IPS-20b (cell line): ENCODE results near the gene CDH13.

Source experiments
- H3K27ac ChIP-seq: one replicate; pipeline ENCODE4 v1.5.1; 2013; ENCODE audit warnings: low read length
- H3K27me3 ChIP-seq: 2 replicates; pipeline ENCODE4 v1.6.1; 2013; ENCODE audit warnings: mild to moderate bottlenecking, low read length, inconsistent platforms; ENCODE audit not compliant: insufficient read depth
- H3K36me3 ChIP-seq: 2 replicates; pipeline ENCODE4 v1.6.1; 2013; ENCODE audit warnings: low read depth, mild to moderate bottlenecking, inconsistent platforms, low read length, moderate library complexity; ENCODE audit not compliant: insufficient read depth
- H3K4me1 ChIP-seq: 2 replicates; pipeline ENCODE4 v1.6.1; 2013; ENCODE audit warnings: mild to moderate bottlenecking, control low read depth, inconsistent platforms, low read length, moderate library complexity; ENCODE audit not compliant: insufficient read depth
- H3K4me3 ChIP-seq: 2 replicates; pipeline ENCODE4 v1.5.1; 2013; ENCODE audit warnings: mild to moderate bottlenecking, low read length, inconsistent platforms
- H3K9ac ChIP-seq: 2 replicates; pipeline ENCODE4 v1.6.1; 2013; ENCODE audit warnings: low read depth, mild to moderate bottlenecking, inconsistent platforms, low read length, moderate library complexity
- H3K9me3 ChIP-seq: 2 replicates; pipeline ENCODE4 v1.6.1; 2013; ENCODE audit warnings: mild to moderate bottlenecking, low read depth, low read length, inconsistent platforms; ENCODE audit not compliant: insufficient read depth

CDH13 gene

GRCh38 chr16:82773018-82773417 lies 146.2 kb downstream of the CDH13 start:
- Histone ChIP-seq H3K36me3 (no peaks in the 10 kb centered on the region), H3K4me3 (no peak overlapping the region), H3K9ac (no peak overlapping the region), H3K27me3 (no peaks in the 10 kb centered on the region), H3K4me1 (no peaks in the 10 kb centered on the region), H3K9me3 (no peaks in the 10 kb centered on the region), H3K27ac (no peak overlapping the region)

DNA sequence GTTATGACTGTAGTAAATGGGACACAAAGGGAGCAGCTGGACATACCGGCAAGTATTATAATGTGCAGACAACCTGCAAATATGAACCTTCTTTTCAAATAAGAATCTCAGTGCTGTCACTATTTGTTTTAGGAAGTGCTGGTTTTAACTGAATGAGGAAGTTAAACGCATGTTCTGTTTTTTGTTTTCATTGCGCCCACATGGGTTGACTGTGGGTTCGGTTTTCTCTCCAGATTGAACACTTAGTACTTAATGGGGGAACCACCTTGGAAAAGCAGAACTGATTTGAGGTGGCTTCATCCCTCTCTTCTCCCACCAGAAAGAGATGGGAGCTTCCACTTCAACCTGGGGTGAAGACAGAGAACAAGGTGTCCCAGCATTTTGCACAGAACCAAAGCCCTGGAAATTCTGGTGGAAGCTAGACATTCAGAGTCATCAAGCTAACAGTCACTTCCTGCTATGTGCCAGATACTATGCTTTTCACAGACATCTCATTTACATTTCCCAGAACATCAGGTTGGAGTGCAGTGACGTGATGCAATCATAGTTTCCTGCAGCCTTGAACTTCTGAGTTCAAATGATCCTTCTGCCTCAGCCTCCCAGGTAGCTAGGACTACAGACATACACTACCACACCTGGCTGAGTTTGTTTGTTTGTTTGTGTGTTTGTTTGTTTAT lies 149.8 kb downstream of the CDH13 start:
- H3K36me3 ChIP-seq: no peaks in the 10 kb centered on the region
- H3K4me3 ChIP-seq: no peak overlapping the region
- no peak overlapping the region for H3K9ac ChIP-seq
- no peaks in the 10 kb centered on the region for H3K9me3 ChIP-seq
- H3K27me3 ChIP-seq: no peaks in the 10 kb centered on the region
- H3K27ac ChIP-seq: no peak overlapping the region
- peaks cover 3% of the 10 kb centered on the region; the same call in 1 of the 2 replicates for H3K4me1 ChIP-seq

GRCh38 chr16:82782715-82783251 lies 156.0 kb downstream of the CDH13 start:
- Histone ChIP-seq H3K9ac (peak overlapping the region; percentile 50; the same call in 1 of the 2 replicates), H3K4me1 (peaks cover 16% of the 10 kb centered on the region; the same call in 1 of the 2 replicates), H3K27ac (no peak overlapping the region), H3K27me3 (no peaks in the 10 kb centered on the region), H3K36me3 (no peaks in the 10 kb centered on the region), H3K9me3 (no peaks in the 10 kb centered on the region), H3K4me3 (peak overlapping the region; percentile 10; the same call in 1 of the 2 replicates)

- Histone ChIP-seq H3K9ac (no peak overlapping the region; the same call in 1 of the 2 replicates), H3K27me3 (no peaks in the 10 kb centered on the region)
These were observed 157.3 kb downstream of the CDH13 start for GRCh38 chr16:82783933-82784572.

DNA sequence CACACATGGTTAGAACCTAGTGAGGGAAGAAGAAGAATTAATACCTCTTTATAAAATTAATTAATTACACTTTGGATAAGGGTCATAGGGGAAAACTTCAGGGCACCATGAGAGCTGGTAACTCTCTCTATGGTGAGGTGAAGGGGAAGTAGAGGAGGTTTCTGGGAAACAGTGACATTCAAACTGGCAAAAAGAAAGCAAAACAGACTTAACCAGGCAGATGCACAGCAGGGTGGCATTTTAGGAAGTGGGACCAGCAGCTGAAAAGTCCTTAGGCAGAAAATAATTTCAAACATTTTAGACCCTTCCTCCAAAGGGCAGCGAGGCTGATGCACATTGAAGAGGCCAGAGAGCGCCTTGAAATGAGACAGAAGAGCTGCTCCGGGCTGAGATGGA lies 157.8 kb downstream of the CDH13 start:
- Histone ChIP-seq H3K4me3 (no peak overlapping the region), H3K27me3 (no peaks in the 10 kb centered on the region), H3K4me1 (peaks cover 16% of the 10 kb centered on the region; the same call in 1 of the 2 replicates), H3K27ac (no peak overlapping the region), H3K9me3 (no peaks in the 10 kb centered on the region), H3K36me3 (no peaks in the 10 kb centered on the region), H3K9ac (no peak overlapping the region)

More at GRCh38 chr16:82783933-82784572, 157.3 kb downstream of the CDH13 start:
- Histone ChIP-seq H3K4me3 (no peak overlapping the region), H3K36me3 (no peaks in the 10 kb centered on the region), H3K9me3 (no peaks in the 10 kb centered on the region), H3K27ac (no peak overlapping the region), H3K4me1 (peaks cover 16% of the 10 kb centered on the region; the same call in 1 of the 2 replicates)

GRCh38 chr16:82788225-82788624 lies 161.5 kb downstream of the CDH13 start:
- H3K9me3 ChIP-seq: no peaks in the 10 kb centered on the region
- H3K4me3 ChIP-seq: no peak overlapping the region
- no peak overlapping the region for H3K9ac ChIP-seq

GRCh38 chr16:82788919-82789318 lies 162.2 kb downstream of the CDH13 start:
- Histone ChIP-seq H3K4me3 (no peak overlapping the region), H3K36me3 (no peaks in the 10 kb centered on the region), H3K4me1 (peaks cover 8% of the 10 kb centered on the region; the same call in 1 of the 2 replicates), H3K9ac (no peak overlapping the region), H3K9me3 (no peaks in the 10 kb centered on the region), H3K27ac (no peak overlapping the region), H3K27me3 (no peaks in the 10 kb centered on the region)

More at GRCh38 chr16:82788225-82788624, 161.5 kb downstream of the CDH13 start:
- Histone ChIP-seq H3K36me3 (no peaks in the 10 kb centered on the region), H3K27me3 (no peaks in the 10 kb centered on the region), H3K4me1 (peaks cover 7% of the 10 kb centered on the region; the same call in 1 of the 2 replicates), H3K27ac (no peak overlapping the region)

DNA sequence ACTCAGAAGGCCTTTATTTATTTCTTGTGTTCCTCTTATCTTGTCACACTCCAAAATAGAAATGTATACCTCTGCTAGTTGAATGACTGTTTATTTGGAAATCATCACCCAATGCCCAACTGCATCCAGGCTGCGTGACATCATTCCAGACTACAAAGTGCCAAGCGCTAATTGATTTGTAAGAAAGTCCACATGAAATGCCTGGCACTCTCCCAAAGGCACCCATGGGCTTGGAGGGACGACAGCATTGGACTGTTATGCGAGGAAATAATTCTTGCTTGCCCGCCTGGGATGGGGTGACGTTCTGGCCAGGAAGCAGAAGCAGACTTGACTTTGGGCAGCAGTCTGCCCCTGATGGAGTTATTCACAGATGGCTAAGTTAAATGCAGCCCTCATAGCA lies 165.9 kb downstream of the CDH13 start:
- H3K9me3 ChIP-seq: no peaks in the 10 kb centered on the region
- H3K4me3 ChIP-seq: no peak overlapping the region
- H3K36me3 ChIP-seq: no peaks in the 10 kb centered on the region
- H3K9ac ChIP-seq: no peak overlapping the region
- H3K27ac ChIP-seq: no peak overlapping the region
- H3K27me3 ChIP-seq: no peaks in the 10 kb centered on the region
- H3K4me1 ChIP-seq: peaks cover 9% of the 10 kb centered on the region; the same call in 1 of the 2 replicates

DNA sequence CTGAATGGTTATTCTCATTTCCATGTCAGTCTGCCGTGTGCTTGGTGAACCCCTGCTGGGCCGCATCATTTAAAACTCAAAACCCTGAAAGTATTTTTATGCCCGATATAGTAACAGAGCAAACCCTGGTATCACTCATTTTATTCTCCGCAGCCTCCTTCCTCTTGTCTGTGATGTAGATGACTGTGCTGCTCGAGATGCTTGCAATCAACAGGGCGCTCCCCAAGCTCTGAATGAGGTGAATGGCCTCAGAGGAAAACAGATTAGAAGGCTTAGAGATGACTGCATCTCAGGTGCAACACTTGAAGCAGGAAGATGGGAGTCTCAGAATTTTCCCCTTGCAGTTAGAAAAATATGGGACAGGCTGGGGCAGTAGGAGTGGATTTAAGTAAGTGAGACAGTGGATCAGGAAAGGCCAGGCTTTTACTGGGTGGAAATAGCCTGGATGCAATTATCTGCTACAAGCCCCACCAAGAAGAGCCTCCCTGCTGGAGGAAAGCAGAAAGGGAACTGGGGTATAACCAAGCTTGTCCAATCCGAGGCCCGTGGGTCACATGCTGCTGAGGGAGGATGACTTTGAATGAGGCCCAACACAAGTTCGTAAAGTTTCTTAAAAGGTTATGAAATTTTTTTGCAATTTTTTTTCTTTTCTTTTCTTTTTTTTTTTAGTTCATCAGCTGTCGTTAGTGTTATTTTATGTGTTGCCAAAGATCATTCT lies 166.9 kb downstream of the CDH13 start:
- H3K36me3 ChIP-seq: no peaks in the 10 kb centered on the region
- peaks cover 9% of the 10 kb centered on the region; the same call in 1 of the 2 replicates for H3K4me1 ChIP-seq
- no peak overlapping the region; the same call in 1 of the 2 replicates for H3K4me3 ChIP-seq
- H3K9me3 ChIP-seq: no peaks in the 10 kb centered on the region
- H3K9ac ChIP-seq: no peak overlapping the region
- H3K27ac ChIP-seq: no peak overlapping the region
- H3K27me3 ChIP-seq: no peaks in the 10 kb centered on the region

- H3K27me3 ChIP-seq: no peaks in the 10 kb centered on the region
- no peak overlapping the region for H3K27ac ChIP-seq
- no peak overlapping the region for H3K4me3 ChIP-seq
- no peak overlapping the region for H3K9ac ChIP-seq
- peaks cover 9% of the 10 kb centered on the region; the same call in 1 of the 2 replicates for H3K4me1 ChIP-seq
- no peaks in the 10 kb centered on the region for H3K36me3 ChIP-seq
- no peaks in the 10 kb centered on the region for H3K9me3 ChIP-seq
These were observed 169.3 kb downstream of the CDH13 start for GRCh38 chr16:82796047-82796446.

DNA sequence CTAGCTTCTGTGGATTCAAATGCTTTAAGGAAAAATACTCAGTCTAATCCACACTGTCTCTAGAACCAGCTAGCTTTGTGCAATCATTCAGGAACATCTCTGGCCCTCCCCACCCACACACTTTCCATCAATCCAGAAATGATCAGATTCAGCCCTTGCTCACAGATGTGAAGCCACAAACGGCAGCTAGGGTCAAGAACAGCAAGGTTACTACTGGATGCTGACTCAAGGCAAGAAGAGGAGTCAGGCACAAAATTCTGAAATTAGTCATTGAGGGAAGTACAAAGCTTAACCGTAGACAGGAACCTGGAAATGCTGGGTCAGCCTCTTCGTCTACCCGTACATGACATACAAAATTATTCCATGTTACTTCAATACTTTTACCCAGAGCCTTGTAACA lies 174.6 kb downstream of the CDH13 start:
- H3K27me3 ChIP-seq: no peaks in the 10 kb centered on the region
- no peaks in the 10 kb centered on the region for H3K36me3 ChIP-seq
- no peak overlapping the region for H3K4me3 ChIP-seq
- no peaks in the 10 kb centered on the region for H3K4me1 ChIP-seq
- H3K9ac ChIP-seq: no peak overlapping the region
- no peaks in the 10 kb centered on the region for H3K9me3 ChIP-seq
- no peak overlapping the region for H3K27ac ChIP-seq
